Ureter (tissue), 1 donor: ENCODE results near the gene SASH1. TPM values are rescaled to one million over a fixed set of nuclear protein-coding genes. Genes with fewer than 3 reads are reported as not detected.

ENCODE experiments used
- DNase-seq: peaks from one replicate; pipeline ENCODE4 v3.0.0-alpha.2; 2020; ENCODE audit warnings: low spot score
- total RNA-seq: library from RNA; stranded (reverse); gene quantifications from one replicate; pipeline ENCODE4 v1.2.4, GENCODE V29; 2023
- donor health status: DM: yes; HTN: yes; CAD: no.

Gene SASH1
- total RNA-seq, 1 donor from 2014 or later = 97.2 TPM

- no peak for DNase-seq
These were observed 115.2 kb downstream of the SASH1 start for GRCh38 chr6:148457843-148458159.

DNA sequence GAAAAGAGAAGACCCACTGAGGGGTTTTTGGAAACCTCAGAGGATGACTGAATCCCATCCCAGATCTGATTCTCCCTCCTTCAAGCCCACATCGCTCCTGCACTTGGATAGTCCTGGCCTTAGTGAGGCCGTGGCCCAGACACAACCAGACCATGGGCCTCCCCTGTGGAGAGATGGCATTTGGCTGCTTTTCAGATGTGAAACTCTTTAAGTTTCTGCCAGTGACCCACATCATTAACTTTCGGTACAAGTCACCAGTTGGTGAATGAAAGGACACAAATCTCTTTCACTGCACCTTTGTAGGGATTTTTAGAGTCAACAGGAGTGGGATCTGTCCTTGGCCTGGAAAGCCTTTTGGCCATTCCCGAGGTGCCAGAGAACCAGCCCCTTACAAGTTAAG is 116.6 kb downstream of the SASH1 start:
- no peak for DNase-seq

DNA sequence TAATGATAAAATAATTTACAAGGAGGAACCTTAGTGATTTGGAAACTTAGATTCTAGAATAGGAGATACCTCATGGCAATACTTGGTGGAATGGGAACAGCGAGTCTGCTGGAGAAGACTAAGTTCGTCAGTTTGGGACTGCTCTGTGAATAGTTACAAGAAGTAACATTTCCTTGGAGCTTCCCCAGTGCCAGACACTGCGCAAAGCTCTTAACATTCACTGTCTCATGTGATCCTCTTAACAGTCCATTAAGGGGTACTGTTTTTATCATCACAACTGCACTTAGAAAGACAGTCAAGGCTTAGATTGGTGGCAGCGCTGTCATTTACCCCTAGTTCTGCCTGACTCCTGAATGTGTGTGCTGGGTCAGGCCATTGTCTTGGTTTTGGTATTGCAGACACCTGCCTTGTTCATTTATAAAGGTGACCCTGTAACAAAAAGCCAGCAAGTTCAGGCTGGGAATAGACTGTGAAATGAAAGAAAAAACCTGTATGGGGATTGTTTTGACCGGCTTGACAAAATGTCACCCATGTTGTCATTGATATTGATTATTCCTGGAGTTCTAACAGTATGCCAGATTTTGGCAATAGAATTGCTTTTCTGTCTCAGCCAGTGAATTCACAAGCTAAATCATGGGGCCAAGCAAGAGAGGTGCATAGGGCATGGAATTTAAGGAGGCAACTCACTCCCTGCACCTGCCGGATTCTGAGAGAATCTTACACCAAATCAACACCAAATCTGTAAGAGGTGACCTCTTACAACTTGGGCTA is 118.4 kb downstream of the SASH1 start:
- no peak for DNase-seq

DNA sequence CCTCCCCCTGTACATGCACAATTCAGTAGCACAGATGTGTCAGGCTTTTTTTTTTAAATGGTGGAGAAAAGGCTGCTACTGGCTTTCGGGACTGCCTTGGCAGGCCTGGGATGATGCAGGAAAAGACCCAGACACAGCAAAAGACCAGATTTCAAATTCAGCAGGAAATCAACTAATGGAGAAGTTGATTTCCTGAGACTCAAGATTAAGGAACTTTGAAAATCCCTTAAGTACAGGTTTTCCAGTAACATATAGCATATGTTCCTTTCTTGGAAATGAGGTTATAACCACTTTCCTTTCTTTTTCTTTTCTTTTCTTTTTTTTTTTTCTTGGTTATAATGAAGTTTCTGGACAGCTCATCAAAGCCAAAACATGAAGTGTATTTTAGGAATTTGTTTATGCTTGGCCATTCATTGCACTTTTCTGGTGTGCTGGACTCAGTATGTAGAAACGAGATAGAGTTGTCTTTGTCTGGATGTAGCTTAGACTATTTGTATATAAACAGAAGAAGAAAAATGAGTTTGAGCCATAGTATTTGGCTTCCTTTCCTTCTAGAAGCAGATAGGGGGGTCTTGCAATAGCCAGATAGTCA is 119.4 kb downstream of the SASH1 start:
- DNase-seq = no peak

DNA sequence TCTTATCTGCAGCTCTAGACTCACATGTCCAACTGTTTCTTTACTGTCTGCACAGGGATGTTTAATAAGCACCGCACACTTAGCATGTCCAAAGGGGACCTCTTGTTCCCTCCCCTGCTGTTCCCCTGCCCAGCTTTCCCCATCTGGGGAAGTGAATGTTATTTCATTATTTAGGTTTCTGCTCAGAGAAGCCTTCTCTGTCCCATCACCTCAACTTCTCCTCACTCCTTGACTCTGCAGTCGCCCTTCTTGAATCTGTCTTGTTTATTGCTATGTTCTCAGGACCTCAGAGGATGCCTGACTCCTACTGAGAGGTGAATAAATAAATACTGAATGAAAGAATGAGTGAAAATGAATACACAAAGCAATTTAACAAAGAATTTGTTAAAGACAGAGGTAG is 121.0 kb downstream of the SASH1 start:
- DNase-seq = peak; percentile 17

GRCh38 chr6:148464319-148465010 is 121.8 kb downstream of the SASH1 start:
- peak; percentile 83 for DNase-seq

GRCh38 chr6:148465011-148465335 is 122.3 kb downstream of the SASH1 start:
- DNase-seq = no peak

DNA sequence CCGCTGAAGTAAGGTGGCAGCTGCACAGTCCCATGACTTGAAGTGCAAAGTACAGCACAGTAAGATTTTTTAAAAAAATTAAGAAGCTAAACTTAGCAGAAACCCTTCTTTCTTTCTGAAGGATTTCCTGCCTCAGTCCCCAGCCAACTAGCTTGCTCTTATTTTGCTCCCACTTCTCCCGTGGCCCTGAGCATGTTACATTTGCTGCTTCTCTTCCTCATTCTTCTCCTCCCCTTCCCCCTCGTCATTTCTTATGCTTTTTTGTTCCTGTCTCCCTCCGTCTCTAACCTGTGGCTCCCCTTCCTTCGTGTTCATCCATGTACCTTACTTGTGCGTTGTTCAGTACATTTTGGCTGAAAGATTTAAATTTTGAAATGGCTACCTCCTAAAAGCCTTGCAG is 123.0 kb downstream of the SASH1 start:
- no peak for DNase-seq

GRCh38 chr6:148466158-148466557 is 123.5 kb downstream of the SASH1 start:
- DNase-seq = no peak

DNA sequence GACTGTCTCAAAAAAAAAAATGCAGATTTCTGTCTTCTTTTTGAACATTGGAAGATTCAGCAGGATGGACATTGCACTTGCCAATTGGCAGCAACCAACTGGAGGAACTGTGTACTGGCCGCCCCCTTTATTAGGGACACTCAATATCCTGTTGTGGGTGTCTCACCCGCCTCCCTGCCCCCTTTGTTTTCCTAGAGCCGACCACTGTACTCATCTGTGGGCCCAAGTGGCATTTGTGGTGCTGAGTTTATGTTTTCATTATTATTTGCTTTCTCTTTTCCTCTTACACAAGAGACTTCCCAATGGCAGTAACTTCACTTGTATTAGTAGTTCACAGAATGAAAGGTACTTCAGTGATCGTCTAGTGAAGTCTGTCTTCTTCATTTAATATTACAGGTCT is 125.3 kb downstream of the SASH1 start:
- no peak for DNase-seq

DNA sequence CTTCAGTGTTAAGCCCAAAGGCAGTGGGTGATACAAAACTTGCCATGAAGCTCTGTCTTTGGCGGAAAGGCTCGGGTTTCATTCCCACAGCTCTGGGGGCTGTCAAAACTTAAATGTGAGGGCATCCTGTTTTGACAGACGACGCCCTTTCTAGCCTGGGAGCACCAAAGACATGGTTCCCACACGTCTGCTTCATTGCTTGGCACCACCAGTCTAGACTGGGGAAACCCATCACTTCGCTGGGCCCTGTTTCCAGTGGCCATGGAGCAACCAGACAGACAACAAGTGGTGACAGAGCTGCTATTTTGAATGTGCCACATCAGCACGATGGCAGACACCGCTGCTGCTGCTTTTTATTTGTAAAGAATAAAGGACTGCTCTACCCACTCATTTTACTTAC is 127.5 kb downstream of the SASH1 start:
- DNase-seq = no peak

GRCh38 chr6:148470606-148471465 is 128.2 kb downstream of the SASH1 start:
- peak; percentile 22 for DNase-seq

GRCh38 chr6:148471624-148472159 is 129.1 kb downstream of the SASH1 start:
- peak; percentile 44 for DNase-seq

- peak; percentile 23 for DNase-seq
These were observed 129.8 kb downstream of the SASH1 start for GRCh38 chr6:148472171-148473105.

DNA sequence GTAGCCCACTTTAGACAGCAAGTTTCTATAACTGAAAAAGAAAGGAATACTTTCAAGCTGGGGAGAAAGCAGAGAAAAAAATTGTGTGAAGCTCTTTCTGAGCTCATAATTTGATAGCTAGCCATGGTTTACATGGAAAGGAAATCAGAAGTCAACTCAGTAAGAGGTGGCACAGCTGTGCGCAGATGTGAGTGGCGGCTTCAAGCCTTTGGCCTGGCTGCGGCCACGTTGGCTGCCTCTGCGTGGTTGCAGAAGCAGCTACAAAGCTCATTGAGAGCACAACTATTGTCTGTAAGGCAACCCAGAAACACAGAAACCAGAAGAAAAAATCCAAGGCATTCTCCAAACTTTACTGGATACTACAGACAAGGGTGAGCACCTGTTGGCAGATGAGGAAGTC is 136.9 kb downstream of the SASH1 start:
- no peak for DNase-seq

DNA sequence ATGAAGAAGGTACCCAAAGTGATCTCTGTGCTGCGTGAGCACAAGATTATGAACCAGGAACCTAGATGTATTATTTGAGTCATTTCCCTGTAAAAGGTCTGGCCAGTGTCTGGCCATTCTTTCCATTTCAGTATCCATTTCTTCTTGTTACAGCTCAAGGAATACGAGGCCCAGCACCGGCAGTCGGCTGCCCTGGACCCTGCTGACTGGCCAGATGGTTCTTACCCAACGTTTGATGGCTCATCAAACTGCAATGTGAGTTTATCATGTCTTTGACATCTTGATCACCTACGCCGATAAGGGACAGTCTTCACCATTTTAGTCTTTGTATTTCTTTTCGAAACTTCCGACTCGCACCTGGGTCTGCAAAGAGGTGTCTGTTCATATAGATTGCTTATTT is 144.8 kb downstream of the SASH1 start:
- DNase-seq = no peak

DNA sequence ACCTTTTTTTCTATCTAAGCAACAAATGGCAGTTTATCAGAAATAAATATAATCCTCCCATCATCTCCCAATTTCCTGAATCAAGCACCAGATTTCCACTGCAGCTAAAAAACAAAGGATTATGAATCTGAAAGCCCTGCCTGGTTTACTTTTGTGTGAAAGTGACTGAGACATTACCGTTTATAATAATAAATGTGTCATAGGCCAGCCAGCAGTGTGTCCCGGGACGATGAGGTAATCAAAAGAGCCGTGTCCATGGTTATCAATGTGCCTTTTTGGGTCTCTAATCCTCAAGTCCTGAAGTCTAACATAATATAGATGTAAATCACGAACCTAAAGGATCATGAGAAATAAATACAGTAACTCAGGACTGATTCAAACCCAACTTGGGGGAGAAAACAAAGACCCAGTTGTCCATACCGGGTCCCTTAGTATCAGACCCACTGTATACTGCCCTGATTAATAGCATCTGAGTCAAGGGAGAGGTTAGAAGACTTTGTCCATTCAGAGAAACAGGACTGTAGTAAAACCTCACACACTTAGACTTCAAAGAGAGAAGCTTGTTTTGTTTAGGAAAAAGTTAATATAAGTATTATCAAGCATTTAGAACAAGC is 149.1 kb downstream of the SASH1 start:
- no peak for DNase-seq

GRCh38 chr6:148492654-148493290 is 150.1 kb downstream of the SASH1 start:
- no peak for DNase-seq

DNA sequence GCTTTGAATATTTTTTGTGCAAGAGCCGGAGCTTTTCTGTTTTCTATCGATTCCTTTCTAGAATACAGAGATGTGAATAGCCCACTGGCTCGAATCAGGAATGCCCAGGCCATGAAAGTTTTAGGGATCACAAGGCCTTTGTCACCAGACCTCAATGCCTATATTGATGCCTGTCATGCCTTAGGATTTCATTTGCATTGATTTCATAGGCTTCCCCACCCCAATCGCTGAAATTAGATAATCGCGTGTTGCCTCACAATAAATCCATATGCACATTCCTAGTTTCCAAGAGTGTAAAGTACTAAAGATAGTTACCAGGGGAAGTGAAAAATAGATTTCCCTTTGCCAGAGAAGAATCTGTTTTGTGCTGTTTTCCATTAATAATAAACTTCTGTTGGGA is 150.8 kb downstream of the SASH1 start:
- no peak for DNase-seq

GRCh38 chr6:148494226-148494625 is 151.6 kb downstream of the SASH1 start:
- no peak for DNase-seq
